Gastrocnemius medialis (tissue), 4 donors: ENCODE results near the gene STARD7. TPM values are rescaled to one million over a fixed set of nuclear protein-coding genes. Genes with fewer than 3 reads are reported as not detected.

Experiments used
- ATAC-seq, 2 donors: fragments of 150-250 bp; one replicate each; pipeline ENCODE4 v1.9.1; 2016
- DNase-seq, 2 donors: peaks; one replicate each; pipeline ENCODE4 v3.0.0-alpha.2; 2019
- H3K27ac ChIP-seq, 4 donors: fragments of 200-600 bp; sonication (generic); 1 replicate in 1 of 4; 2 replicates in 3 of 4; pipeline ENCODE4 v1.5.1; 2016 to 2018; ENCODE audit warnings: mild to moderate bottlenecking in 2 of 4, moderate library complexity in 1 of 4
- H3K27me3 ChIP-seq, 3 donors: fragments of 200-600 bp; sonication (generic) in 2 of 3; 1 replicate in 1 of 3; 2 replicates in 2 of 3; pipeline versions ENCODE4 v1.5.1 to v1.6.0; 2016 to 2019; ENCODE audit warnings: mild to moderate bottlenecking in 1 of 3, moderate library complexity in 1 of 3
- H3K36me3 ChIP-seq, 2 donors: fragments of 200-600 bp; sonication (generic) in 1 of 2; one replicate each; pipeline ENCODE4 v1.5.1; 2017 to 2018
- H3K4me1 ChIP-seq, 2 donors: fragments of 200-600 bp; sonication (generic) in 1 of 2; one replicate each; pipeline ENCODE4 v1.5.1; 2016 to 2017; ENCODE audit warnings: mild to moderate bottlenecking in 2 of 2
- H3K4me3 ChIP-seq, 4 donors: fragments of 200-600 bp; sonication (generic) in 3 of 4; 1 replicate in 1 of 4; 2 replicates in 3 of 4; pipeline ENCODE4 v1.5.1; 2016 to 2019; ENCODE audit warnings: mild to moderate bottlenecking in 2 of 4
- H3K9me3 ChIP-seq, 3 donors: fragments of 200-600 bp; sonication (generic) in 2 of 3; 1 replicate in 1 of 3; 2 replicates in 2 of 3; pipeline ENCODE4 v1.5.1; 2016 to 2019
- CTCF ChIP-seq, 5 experiments: fragments of 450-650 bp in 3 of 5; fragments of 200-600 bp in 2 of 5; sonication (generic) in 2 of 5; IDR thresholded peaks in 4 of 5; conservative IDR thresholded peaks in 1 of 5; 1 replicate in 4 of 5; 2 replicates in 1 of 5; pipeline ENCODE4 v1.5.1; 2016 to 2019; ENCODE audit warnings: antibody characterized with exemption in 5 of 5, mild to moderate bottlenecking in 3 of 5, moderate library complexity in 3 of 5
- POLR2A ChIP-seq, 2 donors: fragments of 450-650 bp; IDR thresholded peaks; one replicate each; pipeline ENCODE4 v1.6.1; 2017; ENCODE audit warnings: antibody characterized with exemption in 2 of 2, mild to moderate bottlenecking in 2 of 2, moderate library complexity in 2 of 2
- in situ Hi-C, 4 donors: fragments of 200-750 bp; cut with MboI; loops; one replicate each; pipeline versions ENCODE4 v1.15.0 to v1.8.0; 2017; ENCODE audit warnings: low sequenced_read_pairs in 4 of 4
- intact Hi-C: fragments of 100-400 bp; cut with DNase I; formaldehyde crosslinking; loops from one replicate; pipeline ENCODE4 v1.15.1; 2023; ENCODE audit warnings: low total_unique reads
- total RNA-seq, 4 donors: library from RNA; depleted of rRNA; stranded (reverse); fragments of >200 nt; gene quantifications; one replicate each; pipeline versions ENCODE4 v1.1.0 to v1.2.3, GENCODE V29; 2016

STARD7 gene
- total RNA-seq, 4 donors from 2014 or later: 237 to 512 (median 313) TPM

- Histone ChIP-seq H3K4me3 (no peak overlapping the region), H3K4me1 (peaks cover 26 to 32% of the 10 kb centered on the region in 2 donors), H3K27ac (peak overlapping the region; percentile 87 to 89 (median 87)), H3K27me3 (no peaks in the 10 kb centered on the region), H3K36me3 (no peaks in the 10 kb centered on the region), H3K9me3 (no peaks in the 10 kb centered on the region)
- intact Hi-C loops (loop anchor here (2.0 kb wide), 1 partner anchor 22 kb away; no protein-coding TSS in a partner anchor), in situ Hi-C loops (no loop called here)
- DNase-seq: no peak
- TF ChIP-seq POLR2A (IDR thresholded peaks at IDR 0.05) (no peak), CTCF (IDR thresholded peaks at IDR 0.05 in 4 of 5, conservative IDR thresholded peaks at IDR 0.05 in 1 of 5) (no peak)
- ATAC-seq: peak; percentile 66 to 78
Observed at GRCh38 chr2:96218508-96219131, 10.0 kb upstream of the STARD7 start.

GRCh38 chr2:96214554-96214953 is 5.9 kb upstream of the STARD7 start:
- no peak for DNase-seq
- intact Hi-C loops: no loop called here

DNA sequence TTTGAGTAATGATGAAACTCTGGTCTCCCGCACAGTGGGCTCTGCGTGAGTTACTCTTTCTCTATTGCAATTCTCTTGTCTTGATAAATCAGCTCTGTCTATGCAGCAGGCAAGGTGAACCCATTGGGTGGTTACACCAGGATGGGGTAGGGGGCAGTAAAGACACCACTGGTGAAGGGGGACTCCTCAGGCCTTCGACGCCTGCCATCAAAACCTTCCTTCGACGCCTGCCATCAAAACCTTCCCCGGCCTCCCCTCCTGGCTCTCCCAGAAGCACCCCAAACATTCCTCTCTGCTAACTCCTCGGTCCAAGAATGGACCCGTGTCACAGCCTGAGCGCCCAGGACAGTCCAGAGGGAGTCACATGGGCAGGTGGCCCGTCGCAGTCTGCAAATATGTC is 4.8 kb upstream of the STARD7 start:
- no peaks in the 10 kb centered on the region for H3K27me3 ChIP-seq
- intact Hi-C loops: no loop called here
- no peaks in the 10 kb centered on the region for H3K9me3 ChIP-seq
- H3K36me3 ChIP-seq: no peaks in the 10 kb centered on the region
- H3K4me3 ChIP-seq: no peak overlapping the region
- peaks cover 15 to 25% of the 10 kb centered on the region in 2 donors for H3K4me1 ChIP-seq
- DNase-seq: no peak
- ATAC-seq: no peak
- in situ Hi-C loops: no loop called here
- H3K27ac ChIP-seq: peak overlapping the region in 1 of 4 donors; percentile 31
- TF ChIP-seq POLR2A (IDR thresholded peaks at IDR 0.05) (no peak), CTCF (IDR thresholded peaks at IDR 0.05 in 4 of 5, conservative IDR thresholded peaks at IDR 0.05 in 1 of 5) (no peak)

More at GRCh38 chr2:96214554-96214953, 5.9 kb upstream of the STARD7 start:
- H3K9me3 ChIP-seq: no peaks in the 10 kb centered on the region
- no peaks in the 10 kb centered on the region for H3K36me3 ChIP-seq
- H3K27ac ChIP-seq: no peak overlapping the region
- in situ Hi-C loops: no loop called here
- H3K27me3 ChIP-seq: no peaks in the 10 kb centered on the region
- TF ChIP-seq CTCF (IDR thresholded peaks at IDR 0.05 in 4 of 5, conservative IDR thresholded peaks at IDR 0.05 in 1 of 5): no peak
- TF ChIP-seq POLR2A (IDR thresholded peaks at IDR 0.05): no peak
- H3K4me1 ChIP-seq: peaks cover 20 to 33% of the 10 kb centered on the region in 2 donors
- no peak overlapping the region for H3K4me3 ChIP-seq
- ATAC-seq: no peak

- TF ChIP-seq POLR2A (IDR thresholded peaks at IDR 0.05) (no peak), CTCF (IDR thresholded peaks at IDR 0.05 in 4 of 5, conservative IDR thresholded peaks at IDR 0.05 in 1 of 5) (no peak)
- intact Hi-C loops: no loop called here
- no peak for ATAC-seq
- Histone ChIP-seq H3K27me3 (no peaks in the 10 kb centered on the region), H3K4me3 (no peak overlapping the region), H3K36me3 (no peaks in the 10 kb centered on the region), H3K9me3 (no peaks in the 10 kb centered on the region), H3K27ac (no peak overlapping the region), H3K4me1 (peaks cover 9 to 15% of the 10 kb centered on the region in 2 donors)
- in situ Hi-C loops: no loop called here
- no peak for DNase-seq
Observed at GRCh38 chr2:96212339-96212738, 3.7 kb upstream of the STARD7 start.
